NCI-H146 treated with DMSO at 0.1 percent for 48 hours (cell line): ENCODE results near the gene SLC8A3.

Experiments
- DNase-seq: peaks from one replicate; lab custom pipeline; 2025; ENCODE audit not compliant: unreplicated experiment; lab: John Stamatoyannopoulos, UW

The SLC8A3 gene

DNA sequence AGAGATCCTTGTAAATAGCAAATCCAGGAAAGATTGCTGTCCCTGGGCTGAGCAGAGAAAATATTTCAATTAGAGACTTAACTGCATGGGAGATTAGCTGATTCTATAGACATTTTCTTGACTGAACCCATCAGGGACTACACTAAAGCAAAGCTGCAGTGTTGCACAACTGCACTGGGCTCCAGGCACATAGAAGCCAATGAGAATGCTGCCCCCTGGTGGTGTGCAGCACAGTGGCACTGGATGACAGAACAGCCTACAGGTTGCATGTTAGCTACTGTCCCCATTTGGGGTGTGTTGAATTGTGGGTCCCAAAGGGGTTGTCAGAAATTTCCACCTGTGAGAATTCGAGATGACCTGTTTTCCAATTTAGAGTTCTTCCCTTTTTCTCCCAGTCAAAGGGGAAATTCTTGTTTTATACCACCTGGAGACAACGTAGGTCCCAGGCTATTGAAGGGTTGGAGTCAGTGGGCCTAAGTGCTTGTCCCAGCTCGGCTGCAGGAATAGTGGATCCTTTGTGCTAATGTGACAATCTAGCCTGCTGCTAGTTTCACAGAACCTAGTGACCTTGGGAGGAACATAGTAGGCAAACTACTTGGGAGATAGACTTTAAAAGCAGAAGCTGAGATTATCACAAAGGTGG lies 114.7 kb downstream of the SLC8A3 start:
- peak; percentile 32 for DNase-seq

DNA sequence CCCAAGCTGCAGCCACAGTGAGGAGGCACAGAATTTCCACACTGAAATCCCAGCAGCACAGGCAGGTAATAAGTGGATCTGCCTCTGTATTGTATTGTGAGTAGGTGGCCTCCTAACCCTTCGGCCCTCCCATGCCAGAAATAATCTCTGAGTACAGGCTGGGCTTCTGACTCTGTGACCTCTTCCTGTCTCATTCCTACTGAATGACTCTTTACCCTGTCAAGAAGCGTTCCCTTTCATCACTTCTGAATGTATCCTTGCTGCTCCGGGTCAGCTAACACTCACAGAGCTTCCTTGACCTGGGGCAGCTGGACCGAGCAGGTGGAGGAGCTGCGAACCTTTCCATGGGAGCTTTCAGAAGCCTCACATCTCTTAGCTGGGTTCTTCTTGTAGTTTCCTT lies 119.6 kb downstream of the SLC8A3 start:
- DNase-seq: no peak

DNA sequence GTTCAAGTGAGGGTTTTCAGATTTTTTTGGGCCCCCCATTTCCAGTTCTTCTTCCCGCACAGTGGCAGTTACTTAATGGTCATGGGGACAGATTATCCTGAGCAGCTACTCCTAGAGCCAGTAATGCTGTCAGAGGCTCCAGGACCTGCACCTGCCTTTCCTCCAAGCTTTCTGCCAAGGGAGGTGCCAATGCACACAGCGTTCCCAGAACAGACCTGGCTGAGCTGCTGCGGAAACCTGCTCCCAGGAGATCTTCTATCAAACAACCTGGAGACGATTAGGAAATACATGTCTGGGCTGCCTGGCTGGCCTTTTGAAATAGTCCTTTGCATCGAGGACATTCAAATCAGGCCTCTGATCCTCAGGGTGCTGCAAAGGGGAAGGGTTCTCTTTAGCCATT lies 120.9 kb downstream of the SLC8A3 start:
- DNase-seq: no peak

DNA sequence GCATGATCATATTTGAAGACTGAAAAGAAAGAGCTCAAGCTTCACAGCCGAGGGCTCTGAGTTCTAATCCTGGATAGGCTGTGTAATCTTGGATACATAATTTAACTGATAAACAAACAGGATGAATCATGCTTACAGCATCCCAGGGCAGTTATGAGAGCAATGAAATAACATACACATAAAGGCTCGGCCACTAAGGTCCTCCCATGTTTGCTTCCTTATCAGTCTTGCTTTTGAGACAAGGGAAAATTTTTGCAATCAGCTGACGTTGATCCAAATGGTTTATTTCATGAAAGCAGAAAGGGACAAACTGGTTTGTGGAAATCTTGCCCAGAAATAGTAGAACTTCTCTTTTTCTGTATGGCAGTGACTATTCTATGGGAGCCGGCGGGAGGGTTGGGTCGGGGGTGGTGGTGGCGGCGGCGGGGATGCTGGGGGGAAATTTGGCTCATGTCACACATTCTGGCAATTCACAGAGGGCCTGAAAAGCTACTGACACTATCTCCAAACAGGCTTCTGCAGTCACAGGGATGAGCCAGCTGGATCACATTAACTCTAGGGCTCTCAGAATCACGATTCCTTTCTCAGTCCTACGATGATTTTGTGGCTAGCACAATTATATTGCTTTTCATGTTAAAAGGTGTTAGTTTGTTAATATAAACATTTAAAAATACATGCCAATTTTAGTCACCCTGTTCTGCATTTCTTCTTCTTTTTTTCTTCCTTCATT lies 124.5 kb downstream of the SLC8A3 start:
- no peak for DNase-seq

DNA sequence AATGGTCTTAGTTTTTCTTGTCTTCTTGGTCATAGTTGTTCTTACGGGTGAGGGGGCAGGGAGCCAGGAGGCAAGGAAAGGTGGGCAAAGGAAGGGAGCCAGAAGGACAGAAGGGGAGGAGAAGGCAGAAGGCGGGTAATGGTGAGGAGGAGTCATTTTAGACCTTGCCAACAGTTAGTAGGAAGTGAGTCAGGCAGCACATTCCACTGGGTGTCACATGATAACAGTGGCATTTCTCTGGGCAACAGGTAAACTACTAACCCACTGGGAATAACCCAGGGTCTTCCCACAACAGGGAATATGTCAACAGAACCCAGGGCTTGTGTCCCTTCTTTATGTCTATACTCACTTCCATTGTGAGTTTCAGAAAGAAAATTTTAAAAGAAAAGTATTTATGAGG lies 127.6 kb downstream of the SLC8A3 start:
- no peak for DNase-seq

DNA sequence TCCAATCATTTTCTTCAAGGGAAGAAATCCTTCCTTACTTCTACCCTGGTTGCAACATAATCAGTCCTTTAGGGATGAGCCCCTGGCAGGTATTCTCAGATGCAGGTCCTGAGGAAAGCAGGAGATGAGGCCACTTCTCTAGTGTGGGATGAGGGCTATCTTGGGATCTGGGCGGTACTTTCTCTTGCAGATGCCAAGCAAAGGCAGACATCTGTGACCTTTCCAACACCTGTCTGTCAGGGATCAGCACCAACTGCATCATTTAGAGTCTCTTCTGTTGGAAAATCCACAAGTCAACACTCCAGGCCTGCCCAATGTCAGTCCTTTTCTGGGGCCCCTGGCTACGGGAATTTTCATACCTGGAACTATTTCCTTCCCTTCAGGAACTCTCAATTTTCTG lies 129.2 kb downstream of the SLC8A3 start:
- no peak for DNase-seq

DNA sequence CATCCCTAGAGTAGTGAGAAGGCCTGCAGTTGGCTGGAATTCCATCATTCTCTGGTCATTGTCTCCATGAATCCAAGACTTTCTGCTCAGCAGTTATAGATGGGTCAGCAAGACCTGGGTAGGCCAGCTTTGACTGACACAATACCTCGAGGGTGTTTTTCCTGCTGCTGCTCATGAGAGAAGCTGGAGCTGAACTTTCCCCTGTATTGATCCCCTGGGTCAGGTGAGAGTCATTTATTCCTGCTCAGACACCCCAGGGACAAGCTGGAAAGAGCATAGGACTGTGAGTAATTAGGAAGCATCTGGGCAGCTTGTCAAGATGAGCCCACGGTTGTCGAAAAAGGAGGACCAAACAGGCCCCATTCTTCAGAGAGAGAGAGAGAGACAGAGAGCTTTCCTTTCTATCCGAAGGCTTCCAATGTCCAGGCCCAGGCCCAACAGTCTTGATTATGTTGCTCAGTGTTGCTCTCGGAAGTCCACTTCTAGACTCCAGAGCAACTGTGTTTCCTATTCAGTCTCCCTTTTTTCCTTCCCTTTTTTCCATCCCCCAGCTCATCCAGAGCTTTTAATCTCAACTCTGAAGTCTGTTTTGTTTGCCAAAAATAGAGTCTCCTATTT lies 131.1 kb downstream of the SLC8A3 start:
- no peak for DNase-seq

DNA sequence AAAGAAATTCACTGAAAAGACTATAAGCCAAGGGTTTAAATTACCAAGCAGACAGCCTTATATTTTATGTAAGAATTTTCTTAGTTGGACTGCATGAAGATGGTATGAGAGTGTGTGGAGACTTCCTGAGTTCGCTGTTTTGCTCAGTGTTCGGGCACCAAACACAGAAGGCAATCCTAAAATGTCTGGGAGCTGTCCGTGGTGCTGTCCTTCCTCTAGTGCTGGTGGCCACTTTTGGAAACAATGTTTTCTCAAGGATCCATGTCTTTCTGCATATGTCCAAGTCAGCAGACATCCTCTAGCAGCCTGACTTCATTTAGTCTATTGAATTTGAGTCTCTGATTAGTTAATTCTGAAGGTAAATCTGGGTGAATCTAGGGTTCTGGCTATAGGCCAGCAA lies 135.8 kb downstream of the SLC8A3 start:
- DNase-seq: no peak

DNA sequence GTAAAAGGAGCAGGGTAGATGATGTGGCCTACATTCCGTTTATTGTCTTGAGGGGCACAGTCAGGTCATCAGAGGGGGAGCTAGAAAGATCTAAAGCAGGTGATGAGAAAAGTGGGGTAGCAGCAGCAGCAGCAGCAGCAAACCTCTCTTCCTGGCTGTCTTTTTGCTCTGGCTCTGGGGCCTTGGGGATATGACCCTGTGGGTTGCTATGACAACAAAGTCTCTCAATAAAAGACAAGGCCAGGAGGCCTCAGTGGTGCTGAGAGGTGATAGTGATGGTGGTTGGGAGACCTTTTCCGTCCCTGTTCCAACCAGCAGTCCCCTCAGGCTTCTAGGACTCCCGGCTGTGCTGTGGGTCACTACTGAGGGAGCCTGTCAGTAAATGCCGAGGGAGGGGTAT lies 138.6 kb downstream of the SLC8A3 start:
- no peak for DNase-seq

DNA sequence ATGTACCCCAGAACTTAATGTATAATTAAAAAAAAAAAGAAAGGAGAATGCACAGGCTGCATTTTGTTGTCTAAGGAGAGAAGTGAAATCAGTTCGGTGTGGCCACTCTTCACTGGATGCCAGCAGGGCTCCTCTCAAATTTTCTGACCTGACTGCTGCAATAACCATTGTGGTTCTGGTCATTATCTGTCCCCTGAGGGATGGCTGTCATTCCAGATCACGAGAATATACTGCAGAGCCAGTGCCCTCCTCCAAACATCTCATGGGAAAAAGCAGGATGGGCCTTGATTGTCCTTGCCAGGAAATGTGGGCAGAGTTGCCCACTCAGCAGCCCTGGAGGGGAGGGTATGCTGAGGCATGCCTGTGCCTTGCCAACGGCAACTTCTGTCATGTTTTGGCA lies 139.1 kb downstream of the SLC8A3 start:
- DNase-seq: no peak

DNA sequence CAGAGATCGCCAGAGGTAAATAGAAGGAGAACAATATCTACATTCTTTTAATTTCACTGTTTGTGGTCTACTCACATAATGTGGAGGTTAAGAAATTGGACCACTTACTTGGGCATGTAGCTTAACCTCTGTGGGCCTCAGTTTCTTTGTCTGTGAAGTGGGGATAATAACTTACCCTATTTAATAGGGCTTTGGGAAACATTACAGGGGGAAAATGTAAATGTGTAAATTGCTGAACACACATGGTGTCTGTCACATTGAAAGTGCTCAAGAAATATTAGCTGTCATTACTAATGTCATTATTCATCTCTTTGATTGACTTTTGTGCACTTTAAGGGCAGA lies 140.5 kb downstream of the SLC8A3 start:
- no peak for DNase-seq

DNA sequence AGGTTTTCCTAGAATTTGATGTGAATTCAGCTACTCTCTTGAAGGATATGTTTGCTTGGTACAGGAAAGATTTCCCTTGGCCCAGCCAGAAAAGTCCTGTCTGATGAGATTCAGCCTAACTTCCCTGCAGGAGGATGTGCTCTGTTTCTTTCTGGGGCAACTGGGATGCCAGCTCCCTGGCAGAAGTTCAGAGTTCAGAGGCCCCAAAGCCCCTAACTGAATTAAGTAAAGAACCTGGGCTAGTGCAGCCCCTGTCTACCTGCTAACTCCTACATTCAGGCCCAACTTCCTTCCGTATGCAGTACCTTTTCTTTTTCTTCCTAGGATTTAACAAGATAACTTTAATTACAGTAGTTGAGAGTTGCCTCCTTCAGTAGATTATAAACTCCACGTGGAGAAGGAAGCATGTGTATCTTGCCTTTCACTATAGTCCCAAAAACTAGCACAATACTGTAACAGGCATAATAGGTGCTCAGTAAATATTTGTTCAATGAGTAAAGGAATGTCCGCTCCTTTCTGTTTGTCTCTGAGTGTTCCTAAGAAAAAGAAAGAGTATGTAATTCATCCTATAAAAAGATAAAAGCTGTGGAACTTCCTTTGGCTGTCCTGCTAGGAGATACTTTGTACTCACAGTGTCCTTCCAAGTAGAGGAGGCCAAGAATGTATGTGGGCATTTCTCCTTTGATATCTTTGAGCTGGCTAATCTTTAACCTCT lies 141.0 kb downstream of the SLC8A3 start:
- no peak for DNase-seq

DNA sequence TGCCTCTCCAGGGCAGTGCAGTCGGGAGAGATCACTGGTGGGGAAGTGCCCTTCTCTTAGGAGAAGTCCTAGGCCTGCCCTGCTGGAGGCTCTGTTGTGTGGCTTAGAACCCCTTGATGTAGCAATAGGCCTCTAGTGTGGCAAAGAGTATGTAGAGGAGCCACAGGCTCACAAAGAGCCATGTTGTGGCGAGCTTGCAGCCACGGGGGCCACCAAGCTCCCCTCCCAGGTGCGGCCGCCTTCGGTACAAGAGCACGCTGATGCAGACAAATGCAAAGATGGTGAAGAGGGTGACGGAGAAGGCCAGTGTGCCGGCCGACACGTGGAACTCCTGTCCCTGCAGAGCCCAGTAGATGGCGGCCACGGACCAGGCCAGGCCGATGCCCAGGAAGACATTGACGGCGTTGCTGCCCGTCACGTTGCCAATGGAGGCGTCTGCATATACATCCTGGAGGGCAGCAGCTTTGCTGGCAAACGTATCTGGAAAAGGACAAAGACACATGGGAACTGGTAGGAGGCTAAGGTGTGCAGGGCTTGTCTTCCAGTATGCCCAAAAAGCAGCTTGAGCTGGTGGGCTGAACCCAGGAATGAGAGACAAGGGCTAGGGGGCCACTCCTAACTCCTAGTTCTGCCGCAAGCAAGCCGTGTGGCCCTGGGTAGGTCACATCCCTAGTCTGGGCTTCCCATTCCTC lies 142.8 kb downstream of the SLC8A3 start:
- DNase-seq: peak; percentile 68

DNA sequence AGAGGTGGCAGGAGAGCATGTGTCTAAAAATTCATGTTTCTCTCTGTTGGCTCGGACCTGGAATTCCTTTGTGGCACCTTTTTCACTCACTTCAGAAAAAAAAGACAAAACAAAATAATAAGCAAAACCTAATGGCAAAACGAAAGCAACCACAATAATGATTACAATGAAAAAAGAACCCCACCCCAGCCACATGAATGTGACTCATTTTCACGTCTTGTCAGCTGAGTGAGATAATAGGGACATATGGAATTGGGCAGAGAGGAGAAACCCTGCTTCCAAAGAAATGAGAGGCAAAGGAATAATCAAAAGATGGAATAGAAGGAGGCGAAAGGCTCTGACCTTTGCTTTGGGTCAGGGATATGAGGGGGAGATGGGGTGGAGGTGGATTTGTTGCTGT lies 143.4 kb downstream of the SLC8A3 start:
- no peak for DNase-seq

DNA sequence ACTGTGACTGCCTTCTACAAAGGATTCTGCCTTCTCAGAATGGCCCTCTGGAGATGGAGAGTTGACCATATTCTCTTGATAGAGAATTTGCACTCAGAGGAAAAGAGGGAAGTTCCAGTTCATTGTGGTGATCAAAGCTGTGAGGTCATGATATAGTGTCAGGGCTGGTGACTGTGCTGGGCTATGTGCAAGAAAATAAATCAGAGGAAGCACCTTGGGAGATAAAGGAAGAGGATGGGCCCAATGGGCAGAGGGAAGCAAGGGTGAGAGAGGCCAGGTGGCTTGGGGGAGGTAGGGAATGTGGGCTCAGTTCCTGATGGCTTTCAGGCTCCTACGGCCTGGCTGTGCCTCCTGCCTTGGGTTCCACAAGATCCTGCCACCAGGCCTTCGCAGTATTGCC lies 145.8 kb downstream of the SLC8A3 start:
- no peak for DNase-seq

DNA sequence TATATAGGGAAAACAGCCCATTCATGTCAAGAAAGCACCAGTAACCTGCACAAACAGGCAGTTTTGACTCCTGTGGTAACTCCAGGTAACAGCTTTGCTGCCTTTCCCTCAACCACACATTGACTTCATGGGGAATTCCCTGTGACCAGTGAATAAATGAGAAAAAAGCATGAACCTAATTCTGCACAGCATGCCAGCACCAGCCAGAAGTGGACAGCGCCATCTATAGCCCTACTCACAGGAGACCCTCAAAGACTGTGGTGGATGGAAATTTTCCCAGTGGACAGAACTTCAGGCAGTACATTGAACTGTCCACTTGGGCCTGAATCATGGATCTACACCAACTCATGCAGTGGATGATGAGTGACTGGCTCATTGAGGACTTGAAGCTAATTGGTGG lies 152.1 kb downstream of the SLC8A3 start:
- DNase-seq: no peak

DNA sequence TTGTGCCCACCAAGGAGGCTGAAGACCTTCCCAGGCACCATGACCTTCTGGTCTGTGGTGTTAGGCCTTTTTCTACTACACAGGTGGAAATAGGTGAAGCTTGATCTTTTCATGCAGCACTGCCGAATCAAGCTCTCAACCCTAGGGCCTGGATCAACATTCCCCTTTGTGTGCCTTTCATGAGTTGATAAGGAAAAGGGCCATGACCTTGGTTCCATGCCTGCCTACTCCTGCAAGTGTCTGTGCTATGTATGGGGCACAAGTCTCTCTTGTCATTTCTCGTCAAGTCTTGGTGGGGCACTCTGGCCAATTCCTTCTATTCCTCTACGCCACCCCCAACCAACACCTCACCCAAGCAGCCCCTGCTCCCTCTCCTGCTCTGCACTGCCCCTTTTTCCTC lies 154.5 kb downstream of the SLC8A3 start:
- no peak for DNase-seq

DNA sequence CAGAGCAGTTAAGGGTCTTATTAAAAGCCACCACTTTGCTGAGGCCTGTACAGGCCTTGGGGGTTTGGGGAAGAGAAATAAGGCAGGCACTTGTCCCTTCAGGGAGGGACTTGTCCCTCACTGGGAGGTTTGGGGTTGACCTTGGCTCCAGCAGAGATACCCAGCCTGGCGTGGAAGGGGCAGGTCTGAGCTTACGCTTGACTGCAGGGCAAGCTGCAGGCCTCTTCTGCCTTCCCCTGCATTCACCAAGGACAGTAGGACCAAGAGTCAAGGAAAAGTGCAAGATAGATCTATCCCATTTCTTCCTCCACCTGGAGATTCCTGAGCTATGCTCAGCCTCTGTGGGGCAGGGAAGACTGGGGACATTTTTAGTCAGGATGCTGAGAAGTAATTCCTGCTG lies 155.2 kb downstream of the SLC8A3 start:
- no peak for DNase-seq

DNA sequence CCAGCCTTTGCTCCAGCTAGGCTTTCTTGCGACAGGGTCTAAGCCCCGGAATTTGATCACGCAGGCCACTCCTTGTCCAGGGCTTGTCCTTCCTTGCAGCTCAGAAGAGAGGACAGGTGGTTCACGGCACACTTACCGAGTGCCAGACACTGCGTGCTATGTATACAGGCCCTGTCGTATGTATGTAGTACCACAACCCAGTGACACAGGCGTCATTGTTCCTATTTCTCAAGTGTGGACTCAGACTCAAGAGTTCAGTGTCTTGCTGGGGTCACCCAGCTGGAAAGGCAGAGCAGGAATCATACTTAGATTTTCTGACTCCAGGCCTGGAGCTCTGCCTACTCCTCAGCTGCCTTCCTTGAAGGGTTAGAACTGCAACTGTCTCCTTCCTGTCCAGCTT lies 155.6 kb downstream of the SLC8A3 start:
- DNase-seq: no peak

DNA sequence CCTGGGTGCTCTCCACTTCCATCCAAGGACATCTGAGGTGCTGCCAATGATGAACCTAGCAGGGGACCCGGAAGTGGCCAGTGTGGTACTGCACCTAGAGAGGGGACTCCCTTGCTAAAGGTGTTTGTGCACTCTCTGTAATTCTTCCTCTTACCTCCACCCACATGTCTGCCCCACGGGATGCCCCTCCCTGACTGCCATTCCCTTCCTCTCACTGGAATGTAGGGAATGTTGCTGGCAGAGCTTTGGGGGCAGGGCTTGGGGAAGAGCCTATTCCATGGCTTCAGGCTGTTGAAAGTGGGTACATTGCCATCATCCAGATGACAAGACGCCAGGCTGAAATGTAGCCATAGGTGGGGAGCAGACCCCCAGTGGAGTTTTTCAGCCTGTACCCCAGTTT lies 156.3 kb downstream of the SLC8A3 start:
- no peak for DNase-seq

DNA sequence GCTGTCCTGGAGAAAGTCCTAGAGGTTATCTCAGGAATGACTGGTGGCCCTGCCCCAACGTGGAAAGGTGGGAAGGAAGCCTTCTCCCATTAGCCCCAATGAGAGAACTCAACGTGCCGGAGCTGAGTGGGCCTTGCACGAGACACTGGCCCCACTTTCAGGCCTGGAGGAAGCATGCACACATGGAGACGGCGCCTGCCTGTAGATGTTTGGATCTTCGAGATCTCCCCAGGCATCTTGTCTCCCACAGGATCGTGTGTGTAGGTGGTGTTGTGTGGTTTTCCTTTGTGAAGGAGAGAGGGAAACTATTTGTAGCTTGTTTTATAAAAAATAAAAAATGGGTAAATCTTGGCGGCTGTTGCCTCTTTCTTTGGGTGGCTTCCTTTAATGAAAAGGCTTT lies 156.7 kb downstream of the SLC8A3 start:
- DNase-seq: no peak
